ENCODE data around the gene TSPAN6. TPM values are rescaled to one million over a fixed set of nuclear protein-coding genes. Genes with fewer than 3 reads are reported as not detected.

The TSPAN6 gene
- total and polyA plus RNA-seq, 10 donors = 2.9 to 20.8 (median 12.3) TPM

- no peak for DNase-seq
- Histone ChIP-seq H3K4me3 (peak within 1 kb of the TSS in 4 of 8 donors; percentile 9 to 49 (median 24)), H3K27ac (peak within 1 kb of the TSS in 7 of 8 donors; percentile 15 to 83 (median 52)), H3K27me3 (replicated peaks in 1 of 7) (peaks cover 0 to 19% (median 0%) of the 10 kb centered on the region in 7 donors), H3K36me3 (no peaks in the 10 kb centered on the region), H3K4me1 (peaks cover 0 to 4% (median 0%) of the 10 kb centered on the region in 6 donors), H3K9me3 (no peaks in the 10 kb centered on the region)
- intact Hi-C loops (cut with DNase I; ENCODE audit: low total_unique reads) = no loop called here
- TF ChIP-seq POLR2AphosphoS5 (IDR thresholded peaks at IDR 0.05) (peak in 1 of 3 donors; percentile 77), CTCF (IDR thresholded peaks at IDR 0.05 in 8 of 11, conservative IDR thresholded peaks at IDR 0.05 in 3 of 11) (no peak)
- WGBS, 5 donors = 52 to 67% (median 62%) methylated on average over 11 of the region's 11 CpGs
Observed at GRCh38 chrX:100643956-100644860, 7.6 kb upstream of the TSPAN6 start, which contains the start of gene SRPX2. Gene SRPX2 (plus strand): TSS chrX:100644199. CDS start chrX:100646323, 2,124 bp downstream.

DNA sequence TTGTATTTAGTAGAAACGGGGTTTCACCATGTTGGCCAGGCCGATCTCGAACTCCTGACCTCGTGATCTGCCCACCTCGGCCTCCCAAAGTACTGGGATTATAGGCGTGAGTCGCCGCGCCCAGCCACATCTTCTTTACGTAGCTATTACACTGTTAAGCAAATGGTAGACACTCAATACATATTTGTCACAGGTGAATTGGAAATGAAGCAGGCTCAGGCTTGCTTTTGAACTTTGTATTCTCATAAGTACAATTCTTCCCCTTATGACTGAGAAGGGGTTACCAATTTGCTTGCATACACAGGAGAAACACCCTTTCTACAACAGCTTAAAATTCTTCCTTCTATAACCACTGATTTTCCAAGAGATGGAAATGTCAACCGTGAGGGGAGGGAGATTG, 6.6 kb upstream of the TSPAN6 start:
- 87 to 96% (median 91%) methylated on average over 11 of the region's 11 CpGs for WGBS, 5 donors
- Histone ChIP-seq H3K4me1 (peaks cover 0 to 4% (median 0%) of the 10 kb centered on the region in 6 donors), H3K4me3 (no peak overlapping the region), H3K27ac (peak overlapping the region in 4 of 8 donors; percentile 12 to 83 (median 48)), H3K9me3 (no peaks in the 10 kb centered on the region), H3K36me3 (no peaks in the 10 kb centered on the region), H3K27me3 (replicated peaks in 1 of 7) (peaks cover 0 to 23% (median 0%) of the 10 kb centered on the region in 7 donors)
- TF ChIP-seq CTCF (IDR thresholded peaks at IDR 0.05 in 8 of 11, conservative IDR thresholded peaks at IDR 0.05 in 3 of 11) = no peak
- TF ChIP-seq POLR2AphosphoS5 (IDR thresholded peaks at IDR 0.05) = no peak
- no peak for TF ChIP-seq POLR2A (IDR thresholded peaks at IDR 0.05)
- intact Hi-C loops (cut with DNase I; ENCODE audit: low total_unique reads) = no loop called here
- DNase-seq = no peak

- H3K9me3 ChIP-seq = no peaks in the 10 kb centered on the region
- intact Hi-C loops (cut with DNase I; ENCODE audit: low total_unique reads) = no loop called here
- peaks cover 0 to 24% (median 0%) of the 10 kb centered on the region in 7 donors for H3K27me3 ChIP-seq (replicated peaks in 1 of 7)
- H3K27ac ChIP-seq = no peak overlapping the region
- DNase-seq = no peak
- TF ChIP-seq POLR2A (IDR thresholded peaks at IDR 0.05) = no peak
- TF ChIP-seq CTCF (IDR thresholded peaks at IDR 0.05 in 8 of 11, conservative IDR thresholded peaks at IDR 0.05 in 3 of 11) = no peak
- no peak for TF ChIP-seq POLR2AphosphoS5 (IDR thresholded peaks at IDR 0.05)
- H3K4me3 ChIP-seq = no peak overlapping the region
- 45 to 78% (median 67%) methylated on average over 3 of the region's 3 CpGs for WGBS, 5 donors
- peaks cover 0 to 3% (median 0%) of the 10 kb centered on the region in 6 donors for H3K4me1 ChIP-seq
- no peaks in the 10 kb centered on the region for H3K36me3 ChIP-seq
Observed at GRCh38 chrX:100642290-100642689, 5.7 kb upstream of the TSPAN6 start.

GRCh38 chrX:100635989-100636320, 651 bp downstream of the TSPAN6 start:
- intact Hi-C loops (cut with DNase I; ENCODE audit: low total_unique reads) = no loop called here
- 35 to 81% (median 48%) methylated on average over 6 to 8 of the region's 8 CpGs for WGBS, 5 donors
- no peak for TF ChIP-seq POLR2AphosphoS5 (IDR thresholded peaks at IDR 0.05)
- TF ChIP-seq CTCF (IDR thresholded peaks at IDR 0.05 in 8 of 11, conservative IDR thresholded peaks at IDR 0.05 in 3 of 11) = no peak
- no peak for TF ChIP-seq POLR2A (IDR thresholded peaks at IDR 0.05)

More at GRCh38 chrX:100635989-100636320, 651 bp downstream of the TSPAN6 start:
- Histone ChIP-seq H3K4me3 (peak overlapping the region; percentile 31 to 66 (median 38)), H3K27ac (peak overlapping the region in 7 of 8 donors; percentile 11 to 69 (median 56)), H3K9me3 (no peaks in the 10 kb centered on the region), H3K4me1 (peaks cover 0 to 7% (median 0%) of the 10 kb centered on the region in 6 donors), H3K36me3 (no peaks in the 10 kb centered on the region), H3K27me3 (replicated peaks in 1 of 7) (peaks cover 0 to 33% (median 0%) of the 10 kb centered on the region in 7 donors)
- DNase-seq = no peak
